Liver (tissue), 3 donors: ENCODE data around the gene CAMKMT.

Experiments
- EGR1 ChIP-seq, 2 donors: IDR thresholded peaks; 2 replicates each; pipeline ENCODE4 v1.6.1; 2016 to 2018; ENCODE audit warnings: antibody characterized with exemption in 2 of 2, low read depth in 2 of 2
- FOXA1 ChIP-seq: IDR thresholded peaks from 2 replicates; pipeline ENCODE4 v1.6.1; 2016; ENCODE audit warnings: antibody characterized with exemption
- GABPA ChIP-seq, 2 donors: IDR thresholded peaks in 1 of 2; conservative IDR thresholded peaks in 1 of 2; 2 replicates each; pipeline ENCODE4 v1.6.1; 2016; ENCODE audit warnings: antibody characterized with exemption in 2 of 2, mild to moderate bottlenecking in 1 of 2, moderate library complexity in 1 of 2
- JUND ChIP-seq, 2 donors: IDR thresholded peaks; 2 replicates each; pipeline ENCODE4 v1.6.1; 2016; ENCODE audit warnings: antibody characterized with exemption in 2 of 2
- RAD21 ChIP-seq, 2 donors: IDR thresholded peaks; 2 replicates each; pipeline ENCODE4 v1.6.1; 2016; ENCODE audit warnings: antibody characterized with exemption in 2 of 2, mild to moderate bottlenecking in 2 of 2
- RXRA ChIP-seq, 2 donors: IDR thresholded peaks; 2 replicates each; pipeline ENCODE4 v1.6.1; 2017 to 2018; ENCODE audit warnings: antibody characterized with exemption in 2 of 2, mild to moderate bottlenecking in 1 of 2
- SP1 ChIP-seq: IDR thresholded peaks from 2 replicates; pipeline ENCODE4 v1.6.1; 2018; ENCODE audit warnings: antibody characterized with exemption, mild to moderate bottlenecking
- TAF1 ChIP-seq: conservative IDR thresholded peaks from 2 replicates; pipeline ENCODE4 v1.6.1; 2016; ENCODE audit warnings: antibody characterized with exemption, mild to moderate bottlenecking
- YY1 ChIP-seq: IDR thresholded peaks from 2 replicates; pipeline ENCODE4 v1.6.1; 2016; ENCODE audit warnings: antibody characterized with exemption, mild to moderate bottlenecking
- TF ChIP-seq, protein P1 (sequence below): IDR thresholded peaks from 2 replicates; pipeline ENCODE4 v1.6.1; 2016; ENCODE audit warnings: antibody characterized with exemption
- TF ChIP-seq, protein P2 (sequence below): fragments of 150-350 bp; IDR thresholded peaks from 2 replicates; pipeline ENCODE4 v1.5.1; 2017; ENCODE audit warnings: improper control_type of control experiment, low read depth, low read length; ENCODE audit not compliant: missing input control
- TF ChIP-seq, protein P3 (sequence below): IDR thresholded peaks from 2 replicates; pipeline ENCODE4 v1.6.1; 2016; ENCODE audit warnings: antibody characterized with exemption, mild to moderate bottlenecking
- donor health status: healthy.
- donor health status: healthy.

DNA sequence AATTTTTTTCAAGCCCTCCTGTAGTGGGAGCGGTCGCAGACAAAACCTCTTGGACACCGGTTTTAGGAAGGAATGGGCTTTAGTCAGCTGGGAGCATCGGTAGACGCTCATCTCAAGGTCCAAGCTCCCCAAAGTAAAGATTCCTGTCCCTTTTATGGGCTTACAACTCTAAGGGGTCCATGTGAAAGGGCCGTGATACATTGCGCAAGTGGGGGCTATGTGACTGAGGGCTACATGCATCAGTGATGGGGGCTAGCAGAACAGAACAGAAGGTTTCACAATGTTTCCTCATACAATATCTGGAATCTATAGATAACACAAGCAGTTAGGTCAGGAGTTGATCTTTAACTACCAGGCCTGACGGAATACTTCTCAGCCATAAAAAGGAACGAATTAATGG, 62.5 kb downstream of the CAMKMT start:
- TF ChIP-seq, protein P1, sequence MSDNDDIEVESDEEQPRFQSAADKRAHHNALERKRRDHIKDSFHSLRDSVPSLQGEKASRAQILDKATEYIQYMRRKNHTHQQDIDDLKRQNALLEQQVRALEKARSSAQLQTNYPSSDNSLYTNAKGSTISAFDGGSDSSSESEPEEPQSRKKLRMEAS, result no peak
- TF ChIP-seq, protein P2, sequence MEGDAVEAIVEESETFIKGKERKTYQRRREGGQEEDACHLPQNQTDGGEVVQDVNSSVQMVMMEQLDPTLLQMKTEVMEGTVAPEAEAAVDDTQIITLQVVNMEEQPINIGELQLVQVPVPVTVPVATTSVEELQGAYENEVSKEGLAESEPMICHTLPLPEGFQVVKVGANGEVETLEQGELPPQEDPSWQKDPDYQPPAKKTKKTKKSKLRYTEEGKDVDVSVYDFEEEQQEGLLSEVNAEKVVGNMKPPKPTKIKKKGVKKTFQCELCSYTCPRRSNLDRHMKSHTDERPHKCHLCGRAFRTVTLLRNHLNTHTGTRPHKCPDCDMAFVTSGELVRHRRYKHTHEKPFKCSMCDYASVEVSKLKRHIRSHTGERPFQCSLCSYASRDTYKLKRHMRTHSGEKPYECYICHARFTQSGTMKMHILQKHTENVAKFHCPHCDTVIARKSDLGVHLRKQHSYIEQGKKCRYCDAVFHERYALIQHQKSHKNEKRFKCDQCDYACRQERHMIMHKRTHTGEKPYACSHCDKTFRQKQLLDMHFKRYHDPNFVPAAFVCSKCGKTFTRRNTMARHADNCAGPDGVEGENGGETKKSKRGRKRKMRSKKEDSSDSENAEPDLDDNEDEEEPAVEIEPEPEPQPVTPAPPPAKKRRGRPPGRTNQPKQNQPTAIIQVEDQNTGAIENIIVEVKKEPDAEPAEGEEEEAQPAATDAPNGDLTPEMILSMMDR, result no peak
- TF ChIP-seq YY1 (no peak), TAF1 (no peak), EGR1 (IDR thresholded peaks at IDR 0.05; ENCODE audit: low read depth in 2 of 2) (no peak), JUND (IDR thresholded peaks at IDR 0.05) (no peak), RAD21 (IDR thresholded peaks at IDR 0.05) (no peak), GABPA (IDR thresholded peaks at IDR 0.05 in 1 of 2, conservative IDR thresholded peaks at IDR 0.05 in 1 of 2) (no peak), FOXA1 (no peak), RXRA (IDR thresholded peaks at IDR 0.05) (no peak), SP1 (no peak)
- TF ChIP-seq, protein P3, sequence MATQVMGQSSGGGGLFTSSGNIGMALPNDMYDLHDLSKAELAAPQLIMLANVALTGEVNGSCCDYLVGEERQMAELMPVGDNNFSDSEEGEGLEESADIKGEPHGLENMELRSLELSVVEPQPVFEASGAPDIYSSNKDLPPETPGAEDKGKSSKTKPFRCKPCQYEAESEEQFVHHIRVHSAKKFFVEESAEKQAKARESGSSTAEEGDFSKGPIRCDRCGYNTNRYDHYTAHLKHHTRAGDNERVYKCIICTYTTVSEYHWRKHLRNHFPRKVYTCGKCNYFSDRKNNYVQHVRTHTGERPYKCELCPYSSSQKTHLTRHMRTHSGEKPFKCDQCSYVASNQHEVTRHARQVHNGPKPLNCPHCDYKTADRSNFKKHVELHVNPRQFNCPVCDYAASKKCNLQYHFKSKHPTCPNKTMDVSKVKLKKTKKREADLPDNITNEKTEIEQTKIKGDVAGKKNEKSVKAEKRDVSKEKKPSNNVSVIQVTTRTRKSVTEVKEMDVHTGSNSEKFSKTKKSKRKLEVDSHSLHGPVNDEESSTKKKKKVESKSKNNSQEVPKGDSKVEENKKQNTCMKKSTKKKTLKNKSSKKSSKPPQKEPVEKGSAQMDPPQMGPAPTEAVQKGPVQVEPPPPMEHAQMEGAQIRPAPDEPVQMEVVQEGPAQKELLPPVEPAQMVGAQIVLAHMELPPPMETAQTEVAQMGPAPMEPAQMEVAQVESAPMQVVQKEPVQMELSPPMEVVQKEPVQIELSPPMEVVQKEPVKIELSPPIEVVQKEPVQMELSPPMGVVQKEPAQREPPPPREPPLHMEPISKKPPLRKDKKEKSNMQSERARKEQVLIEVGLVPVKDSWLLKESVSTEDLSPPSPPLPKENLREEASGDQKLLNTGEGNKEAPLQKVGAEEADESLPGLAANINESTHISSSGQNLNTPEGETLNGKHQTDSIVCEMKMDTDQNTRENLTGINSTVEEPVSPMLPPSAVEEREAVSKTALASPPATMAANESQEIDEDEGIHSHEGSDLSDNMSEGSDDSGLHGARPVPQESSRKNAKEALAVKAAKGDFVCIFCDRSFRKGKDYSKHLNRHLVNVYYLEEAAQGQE, result no peak
